Glomerular visceral epithelial cell (primary cell): ENCODE data around the gene ORAI2.
A peak's percentile ranks its signal among the peaks of the same experiment; 100 is the strongest.
"Not testable (repeated sequence)": the region's sequence is repeated elsewhere in the genome, so short reads cannot be mapped to it uniquely, and the experiment has no call there.

ENCODE experiments used
- DNase-seq: peaks from one replicate; pipeline ENCODE4 v3.0.0-alpha.2; 2016; ENCODE audit errors: extremely low spot score

Gene ORAI2

GRCh38 chr7:102469972-102470825, 36.8 kb downstream of the ORAI2 start:
- no peak for DNase-seq

DNA sequence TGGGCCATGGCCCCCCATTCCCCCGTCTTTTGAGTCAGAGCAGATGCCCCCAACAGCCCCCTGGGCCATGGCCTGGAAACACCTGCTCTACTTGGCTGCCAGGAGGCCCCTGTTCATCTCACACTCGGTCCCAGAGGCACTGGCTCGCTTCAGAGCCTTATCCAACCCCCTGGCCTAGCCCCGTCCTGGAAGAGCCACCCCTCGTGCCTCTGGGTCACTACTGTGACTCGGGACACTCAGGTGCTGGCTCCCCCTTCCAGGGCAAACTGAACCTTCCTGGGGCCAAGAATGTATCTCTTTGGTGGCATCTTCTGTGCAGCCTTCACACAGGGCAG, 38.4 kb downstream of the ORAI2 start:
- DNase-seq = no peak

GRCh38 chr7:102472126-102473041, 39.0 kb downstream of the ORAI2 start:
- no peak for DNase-seq

DNA sequence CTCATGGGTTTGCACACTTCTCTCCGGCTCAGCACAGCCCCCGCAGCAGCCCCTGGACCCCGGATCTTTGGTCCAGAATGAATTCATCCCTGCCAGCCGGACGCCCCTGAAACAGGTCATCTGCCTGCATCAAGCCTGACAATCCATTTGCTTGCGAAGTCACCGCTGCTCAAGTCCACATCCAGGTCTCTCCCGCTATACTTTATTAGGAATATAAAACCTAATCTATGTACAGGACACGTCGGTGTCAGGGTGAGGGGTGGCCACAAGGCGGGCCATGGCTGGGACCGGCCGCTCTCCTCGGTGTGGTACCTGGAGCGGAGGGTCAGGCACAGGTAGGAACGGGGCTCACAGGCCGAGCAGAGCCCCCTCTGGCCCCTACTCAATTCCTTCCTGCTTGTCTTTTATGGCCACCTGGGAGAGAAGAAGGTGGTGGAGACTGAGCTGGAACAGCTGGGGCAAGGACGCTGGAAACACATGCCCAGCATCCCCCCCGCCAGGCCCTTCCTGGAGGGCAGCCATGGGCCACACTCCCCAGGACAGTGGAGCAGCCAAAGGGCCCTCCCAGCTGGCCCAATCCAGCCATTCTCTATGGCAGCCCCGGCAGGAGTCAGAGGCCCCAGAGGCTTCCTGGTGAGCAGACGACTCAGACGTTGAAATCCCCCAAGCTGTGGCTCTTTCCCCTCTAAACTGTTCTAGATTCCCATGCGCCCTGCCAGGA, 40.1 kb downstream of the ORAI2 start:
- no peak for DNase-seq

DNA sequence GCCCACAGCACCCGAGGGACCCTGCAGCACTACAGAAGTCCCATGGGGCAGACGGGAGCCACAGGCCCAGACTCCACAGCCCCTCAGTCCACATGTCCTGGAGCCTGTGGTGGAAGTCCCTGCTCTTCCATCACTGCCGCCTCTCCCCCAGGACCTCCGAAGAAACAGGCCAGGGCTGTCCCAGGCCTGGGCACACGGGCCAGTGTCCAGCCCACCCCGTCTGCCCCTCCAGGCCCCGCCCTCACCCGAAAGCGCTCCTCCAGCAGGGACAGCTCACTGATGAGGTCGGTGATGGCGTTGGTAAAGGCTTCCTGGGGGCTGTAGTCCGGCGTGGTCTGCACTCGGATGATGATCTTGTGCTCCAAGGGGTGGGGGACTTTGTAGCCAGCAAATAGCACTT, 40.7 kb downstream of the ORAI2 start:
- not testable (repeated sequence) for DNase-seq

GRCh38 chr7:102474736-102475435, 41.5 kb downstream of the ORAI2 start:
- peak; percentile 59 for DNase-seq

GRCh38 chr7:102478314-102479208, 45.2 kb downstream of the ORAI2 start, which contains the start of gene POLR2J:
TSS of gene POLR2J (minus strand) at chr7:102478922. CDS start at chr7:102478860, 62 bp downstream.
- peak; percentile 71 for DNase-seq

DNA sequence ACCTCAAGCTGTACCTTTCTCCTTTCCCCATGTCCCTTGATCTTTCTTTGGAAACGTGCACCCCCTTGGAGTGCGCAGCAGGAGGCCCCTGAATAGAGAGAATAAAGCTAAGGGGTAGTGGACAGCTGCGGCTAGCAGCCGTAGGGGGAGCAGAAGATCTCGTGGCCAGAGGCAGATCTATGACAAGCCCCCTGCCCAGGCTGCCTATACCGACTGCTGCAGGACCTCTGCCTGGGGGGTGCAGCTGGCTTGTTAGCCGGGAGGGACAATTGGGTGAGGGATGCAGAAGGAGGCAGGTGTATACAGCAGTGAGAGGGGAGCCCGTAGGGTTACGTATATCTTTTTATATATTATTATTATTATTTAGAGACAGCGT, 45.8 kb downstream of the ORAI2 start:
- not testable (repeated sequence) for DNase-seq

- not testable (repeated sequence) for DNase-seq
Measured at GRCh38 chr7:102479982-102480637, 46.7 kb downstream of the ORAI2 start.

GRCh38 chr7:102481962-102482361, 48.6 kb downstream of the ORAI2 start:
- not testable (repeated sequence) for DNase-seq

DNA sequence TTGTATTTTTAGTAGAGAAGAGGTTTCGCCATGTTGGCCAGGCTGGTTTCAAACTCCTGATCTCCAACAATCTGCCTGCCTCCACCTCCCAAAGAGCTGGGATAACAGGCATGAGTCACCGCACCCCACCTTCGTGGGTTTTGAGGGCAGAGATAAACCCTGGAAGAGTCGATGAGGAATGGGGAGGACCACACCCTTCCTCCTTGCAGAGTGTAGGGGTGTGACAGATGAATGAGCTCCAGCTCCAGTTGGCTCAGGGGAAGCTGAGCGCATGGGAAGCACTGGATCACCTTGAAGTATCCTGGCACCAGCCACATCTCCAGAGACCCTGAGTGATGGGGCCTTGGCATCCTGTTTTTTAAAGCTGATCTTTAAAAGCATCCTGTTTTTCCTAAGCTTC, 50.9 kb downstream of the ORAI2 start:
- not testable (repeated sequence) for DNase-seq

GRCh38 chr7:102490529-102491075, 57.2 kb downstream of the ORAI2 start:
- not testable (repeated sequence) for DNase-seq

DNA sequence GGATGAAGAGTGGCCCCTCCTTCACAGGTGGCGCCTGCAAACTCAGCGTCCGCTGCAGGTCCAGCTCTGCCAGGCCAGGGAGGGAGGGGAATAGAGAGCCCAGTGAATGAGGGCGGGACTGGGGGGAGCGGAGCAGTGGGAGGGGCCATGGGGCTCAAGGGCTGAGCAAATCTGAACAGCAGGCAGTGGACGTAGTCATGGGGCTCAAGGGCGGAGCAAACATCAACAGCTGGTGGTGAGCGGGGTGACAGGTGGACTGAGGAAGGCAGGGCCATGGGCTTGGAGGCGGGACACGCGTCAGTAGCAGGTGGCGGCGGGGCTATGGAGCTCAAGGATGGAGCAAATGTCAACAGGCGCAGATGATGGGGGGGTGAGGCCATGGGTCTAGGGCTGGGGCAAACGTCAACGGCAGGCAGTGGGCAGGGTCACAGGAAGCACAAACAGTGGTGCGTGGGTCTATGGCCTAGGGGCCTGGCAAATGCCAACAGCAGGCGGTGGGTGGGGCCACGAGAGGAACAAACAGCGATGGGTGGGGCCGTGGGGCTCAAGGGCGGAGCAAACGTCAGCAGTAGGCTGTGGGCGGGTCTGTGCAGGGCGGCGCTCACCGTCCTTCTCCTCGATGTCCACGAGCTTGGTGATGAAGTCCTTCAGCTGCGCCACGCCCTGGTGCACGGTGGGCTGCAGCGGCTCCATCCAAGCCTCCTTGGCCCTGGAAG, 60.0 kb downstream of the ORAI2 start:
- DNase-seq = not testable (repeated sequence)

GRCh38 chr7:102494026-102494425, 60.7 kb downstream of the ORAI2 start:
- not testable (repeated sequence) for DNase-seq

GRCh38 chr7:102494473-102495149, 61.2 kb downstream of the ORAI2 start:
- not testable (repeated sequence) for DNase-seq

- DNase-seq = not testable (repeated sequence)
Measured at GRCh38 chr7:102496861-102497260, 63.5 kb downstream of the ORAI2 start.

GRCh38 chr7:102497308-102497707, 63.9 kb downstream of the ORAI2 start:
- not testable (repeated sequence) for DNase-seq

DNA sequence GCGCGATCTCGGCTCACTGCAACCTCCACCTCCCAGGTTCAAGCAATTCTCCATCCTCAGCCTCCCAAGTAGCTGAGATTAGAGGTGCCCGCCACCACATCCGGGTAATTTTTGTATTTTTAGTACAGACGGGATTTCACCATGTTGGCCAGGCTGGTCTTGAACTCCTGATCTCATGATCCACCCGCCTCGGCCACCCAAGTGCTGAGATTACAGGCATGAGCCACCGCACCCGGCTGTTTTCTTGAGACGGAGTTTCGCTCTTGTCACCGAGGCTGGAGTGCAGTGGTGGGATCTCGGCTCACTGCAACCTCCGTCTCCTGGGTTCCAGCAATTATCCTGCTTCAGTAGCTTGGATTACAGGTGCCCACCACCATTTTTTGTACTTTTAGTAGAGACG, 64.9 kb downstream of the ORAI2 start:
- DNase-seq = not testable (repeated sequence)
